HG03439 (cell line): ENCODE data around the gene VENTX.

Experiments
- ATAC-seq: cut with Tn5 transposase; IDR thresholded peaks from one replicate; pipeline ENCODE4 v1.9.1; 2021; ENCODE audit warnings: mild to moderate bottlenecking, moderate library complexity; ENCODE audit not compliant: unreplicated experiment

Gene VENTX

DNA sequence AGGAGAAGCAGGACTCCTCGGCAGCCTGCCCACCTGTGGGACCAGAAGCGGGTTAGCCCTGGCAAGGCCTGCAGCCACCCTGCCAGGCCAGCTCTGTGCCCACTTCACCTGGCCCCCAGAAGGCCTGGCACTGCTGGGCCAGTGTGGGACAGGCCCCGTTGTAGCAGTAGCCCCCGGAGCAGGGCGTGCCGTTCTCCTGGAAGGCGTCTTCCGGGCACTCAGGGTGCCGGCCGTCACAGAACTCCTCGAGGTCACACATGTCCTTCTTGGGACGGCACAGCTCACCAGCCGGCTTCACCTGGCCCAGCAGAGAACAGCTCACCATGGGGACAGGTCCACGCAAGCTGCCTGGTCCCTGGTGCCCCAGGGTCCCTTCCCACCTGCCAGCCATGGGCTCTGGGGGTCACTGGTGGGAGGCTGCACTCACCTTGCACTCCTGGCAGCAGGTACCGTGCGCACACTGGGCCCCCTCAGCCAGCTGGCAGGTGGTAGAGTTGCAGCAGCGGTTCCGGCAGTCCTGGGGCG is 33.2 kb downstream of the VENTX start:
- no peak for ATAC-seq

DNA sequence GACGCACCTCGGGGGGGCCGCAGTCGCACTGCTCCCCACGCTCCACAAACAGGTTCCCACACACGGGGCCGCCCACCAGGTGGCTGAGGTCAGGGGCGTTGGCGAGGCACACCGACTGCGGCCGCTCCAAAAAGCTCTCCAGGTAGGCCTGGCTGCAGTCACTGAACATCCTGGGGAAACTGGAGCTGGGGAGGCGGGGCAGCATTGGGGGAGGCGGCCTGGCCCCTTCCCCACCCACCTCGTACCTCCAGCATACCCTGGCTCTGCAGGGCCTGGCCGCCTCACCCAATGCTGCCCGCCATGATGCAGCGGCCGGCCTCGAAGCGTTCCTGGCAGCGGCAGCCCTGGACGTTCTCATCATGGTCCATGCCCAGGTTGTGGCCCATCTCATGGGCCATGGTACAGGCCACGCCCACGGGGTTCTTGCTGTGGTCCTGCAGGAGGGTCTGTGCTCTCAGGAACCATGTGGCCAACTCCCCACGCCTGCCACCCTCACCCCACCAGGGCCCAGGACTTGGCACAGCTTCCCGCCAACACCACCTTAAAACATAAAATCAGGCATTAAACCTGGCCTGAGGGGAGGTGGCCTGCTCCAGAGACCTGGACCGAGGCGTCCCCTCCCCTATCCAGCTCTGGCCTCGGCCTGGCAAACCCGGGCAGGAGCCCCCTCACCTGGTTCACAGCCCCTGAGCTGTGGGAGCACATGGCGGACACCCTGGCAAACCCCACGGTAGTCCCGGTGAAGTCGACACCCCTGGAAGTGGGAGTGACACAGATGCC is 34.1 kb downstream of the VENTX start:
- no peak for ATAC-seq

- no peak for ATAC-seq
Observed at GRCh38 chr10:133272301-133272963, 34.8 kb downstream of the VENTX start.

DNA sequence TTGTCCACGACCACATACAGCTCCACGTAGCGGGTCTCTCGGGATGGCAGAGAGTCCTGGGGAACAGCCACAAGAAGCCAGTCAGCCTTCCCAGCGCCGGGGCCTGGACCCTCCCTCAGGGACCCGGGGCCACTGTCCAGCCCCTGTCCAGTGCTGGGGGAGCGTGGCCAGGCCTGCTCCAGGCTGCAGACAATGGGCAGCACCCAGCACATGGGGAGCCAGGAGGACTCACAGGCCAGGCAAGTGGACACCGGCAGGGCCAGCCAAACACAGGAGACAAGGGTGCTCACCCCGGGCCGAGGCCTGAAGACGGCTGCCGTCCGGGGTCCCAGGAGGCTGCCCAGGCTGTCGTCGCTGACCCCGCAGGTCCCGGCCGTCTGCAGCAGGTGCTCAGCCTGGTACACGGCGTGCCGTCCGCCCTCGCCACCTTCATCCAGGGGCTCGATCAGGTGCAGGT is 35.3 kb downstream of the VENTX start:
- ATAC-seq, result no peak

GRCh38 chr10:133273534-133274143 is 36.0 kb downstream of the VENTX start:
- no peak for ATAC-seq

DNA sequence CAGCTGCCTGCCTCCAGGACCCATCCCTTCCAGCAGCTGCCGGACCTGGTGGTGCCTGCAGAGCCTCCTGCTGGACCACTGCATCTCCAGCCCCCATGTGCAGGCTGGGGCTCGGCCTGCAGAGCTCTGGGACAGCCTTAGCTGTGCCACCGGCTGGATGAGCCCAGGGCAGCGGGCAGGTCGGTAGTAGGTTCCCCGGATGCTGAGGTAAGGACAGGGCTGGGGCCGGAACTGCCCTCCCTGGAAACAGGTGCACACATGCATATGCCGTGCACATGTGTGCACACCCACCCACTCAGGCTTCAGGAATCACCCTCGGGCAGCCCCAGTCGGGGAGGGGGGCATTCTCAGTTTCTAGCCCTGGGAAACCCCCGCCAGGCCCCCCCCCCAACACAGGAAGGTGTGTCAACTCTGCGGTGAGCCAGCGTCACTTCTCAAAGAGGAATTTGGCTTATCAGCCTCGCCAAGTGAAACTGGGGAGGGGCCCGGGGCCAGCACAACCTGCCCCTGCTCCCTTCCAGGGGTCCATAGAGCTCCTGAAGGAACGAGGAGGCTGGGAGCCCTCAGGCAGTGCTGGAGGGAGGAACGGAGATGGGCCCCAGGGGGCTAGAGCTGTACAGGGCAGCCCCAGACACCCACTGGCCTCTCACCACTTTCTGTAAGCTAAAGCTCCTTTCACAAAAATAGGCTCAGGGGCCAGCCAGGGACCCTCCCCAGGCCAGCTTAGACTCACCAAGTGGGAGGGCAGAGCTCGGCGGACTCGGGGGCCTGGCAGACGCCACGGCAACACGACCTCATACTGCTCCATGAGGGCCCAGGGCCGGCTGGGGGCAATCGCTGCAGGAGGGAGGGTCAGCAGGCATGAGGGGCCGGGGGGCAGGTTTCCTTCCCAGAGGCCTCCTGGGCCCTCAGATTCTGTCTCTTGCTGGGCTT is 37.4 kb downstream of the VENTX start:
- ATAC-seq, result peak; percentile 49

- ATAC-seq, result peak; percentile 42
Observed at GRCh38 chr10:133275684-133276092, 38.0 kb downstream of the VENTX start.

GRCh38 chr10:133276100-133276434 is 38.4 kb downstream of the VENTX start:
- peak; percentile 2 for ATAC-seq

- ATAC-seq, result peak; percentile 45
Observed at GRCh38 chr10:133276435-133277201, 39.0 kb downstream of the VENTX start, which contains the start of gene ADAM8. Gene ADAM8 (minus strand): TSS chr10:133276868. CDS start chr10:133276817, 51 bp downstream.

DNA sequence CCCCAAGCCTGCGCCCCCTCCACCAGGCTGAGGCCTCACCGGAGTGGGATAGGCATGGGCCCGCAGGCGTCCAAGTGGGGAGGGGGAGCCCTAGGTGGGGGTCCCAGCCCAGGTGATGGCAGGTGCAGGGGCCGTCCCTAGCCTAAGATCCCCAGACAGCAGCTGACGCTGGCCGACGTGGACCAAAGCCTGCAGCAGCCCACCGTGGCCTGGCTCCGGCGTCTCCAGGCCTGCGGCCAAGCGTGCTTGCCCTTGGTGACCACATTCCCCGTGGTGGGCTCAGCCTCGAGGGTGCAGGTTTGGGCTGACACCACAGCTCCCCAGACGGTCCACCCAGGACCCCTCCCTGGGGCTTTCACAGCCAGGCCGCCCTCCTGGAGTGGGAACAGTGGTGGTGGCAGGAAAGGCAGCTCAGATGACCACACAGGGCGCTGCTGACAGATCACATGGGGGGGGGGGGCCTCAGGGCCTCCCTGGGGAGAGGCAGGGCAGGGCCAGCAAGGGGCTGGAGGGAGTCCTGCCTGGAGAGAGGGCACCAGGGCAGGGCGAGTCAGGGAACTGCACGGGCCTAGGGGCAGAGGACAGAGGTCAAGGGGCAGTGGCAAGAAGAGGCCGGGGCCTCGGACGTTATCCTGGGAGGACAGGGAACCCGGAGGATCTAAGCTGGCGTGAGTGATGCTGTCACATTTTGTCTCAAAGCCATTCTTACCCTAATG is 39.8 kb downstream of the VENTX start:
- no peak for ATAC-seq

DNA sequence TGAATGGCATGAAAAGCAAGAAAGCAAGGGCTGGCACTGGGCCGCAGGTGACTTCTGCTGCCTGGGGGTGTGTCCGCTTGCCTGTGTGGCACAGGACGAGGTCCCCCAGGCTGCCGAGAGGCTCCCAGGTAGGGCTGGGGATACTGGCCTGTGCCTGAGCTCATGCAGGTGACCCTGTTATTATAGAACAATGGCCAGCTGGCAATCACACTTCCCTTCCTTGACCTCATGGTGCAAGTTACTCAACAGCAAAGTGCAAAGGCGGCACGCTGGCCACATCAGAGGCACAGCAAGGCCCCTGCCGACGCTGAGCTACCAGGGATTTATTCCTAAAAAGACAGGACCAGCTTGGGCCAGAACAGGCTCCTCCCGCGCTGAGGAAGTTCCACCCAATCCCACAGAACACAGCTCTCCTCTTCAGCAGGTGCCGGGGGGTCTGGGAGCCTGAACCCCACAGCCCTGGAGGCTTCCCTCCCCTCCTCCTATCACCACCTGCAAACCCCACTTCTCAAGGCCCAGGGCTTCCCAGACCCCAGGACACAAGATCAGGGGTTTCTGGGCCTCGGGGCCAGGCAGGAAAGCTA is 40.4 kb downstream of the VENTX start:
- no peak for ATAC-seq

DNA sequence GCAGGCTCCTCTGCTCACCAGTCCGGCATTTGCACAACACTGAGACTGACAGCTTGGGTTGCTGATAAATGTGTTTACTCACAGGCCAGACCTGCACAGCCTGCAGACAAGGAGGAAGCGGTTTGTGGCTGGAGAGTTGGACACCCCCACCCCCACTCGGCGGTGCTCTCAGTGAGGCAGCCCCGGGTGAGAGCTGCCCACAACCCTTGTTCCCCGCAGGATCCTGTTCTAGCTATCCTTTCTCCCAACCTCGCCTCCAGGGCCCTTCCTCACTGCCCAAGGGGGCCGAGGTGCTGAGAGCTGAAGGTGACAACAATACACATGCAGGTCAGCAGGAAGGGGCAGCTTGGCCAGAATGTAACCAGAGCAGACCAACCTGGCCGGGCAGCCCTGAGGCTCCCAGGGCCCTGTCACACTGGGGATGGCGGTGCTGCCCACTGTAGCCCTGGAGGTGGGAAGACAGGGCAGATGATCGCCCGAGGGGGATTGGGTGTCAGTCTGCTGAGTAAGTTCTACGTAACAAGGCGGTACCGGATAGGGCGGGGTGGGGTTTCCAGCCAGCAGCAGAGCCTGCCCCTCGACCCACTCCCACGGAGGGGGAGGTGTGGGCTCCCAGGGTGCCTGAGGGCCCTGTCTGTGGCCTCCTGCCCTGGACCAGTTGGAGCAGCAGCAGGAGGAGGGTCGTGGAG is 41.1 kb downstream of the VENTX start:
- ATAC-seq, result no peak

DNA sequence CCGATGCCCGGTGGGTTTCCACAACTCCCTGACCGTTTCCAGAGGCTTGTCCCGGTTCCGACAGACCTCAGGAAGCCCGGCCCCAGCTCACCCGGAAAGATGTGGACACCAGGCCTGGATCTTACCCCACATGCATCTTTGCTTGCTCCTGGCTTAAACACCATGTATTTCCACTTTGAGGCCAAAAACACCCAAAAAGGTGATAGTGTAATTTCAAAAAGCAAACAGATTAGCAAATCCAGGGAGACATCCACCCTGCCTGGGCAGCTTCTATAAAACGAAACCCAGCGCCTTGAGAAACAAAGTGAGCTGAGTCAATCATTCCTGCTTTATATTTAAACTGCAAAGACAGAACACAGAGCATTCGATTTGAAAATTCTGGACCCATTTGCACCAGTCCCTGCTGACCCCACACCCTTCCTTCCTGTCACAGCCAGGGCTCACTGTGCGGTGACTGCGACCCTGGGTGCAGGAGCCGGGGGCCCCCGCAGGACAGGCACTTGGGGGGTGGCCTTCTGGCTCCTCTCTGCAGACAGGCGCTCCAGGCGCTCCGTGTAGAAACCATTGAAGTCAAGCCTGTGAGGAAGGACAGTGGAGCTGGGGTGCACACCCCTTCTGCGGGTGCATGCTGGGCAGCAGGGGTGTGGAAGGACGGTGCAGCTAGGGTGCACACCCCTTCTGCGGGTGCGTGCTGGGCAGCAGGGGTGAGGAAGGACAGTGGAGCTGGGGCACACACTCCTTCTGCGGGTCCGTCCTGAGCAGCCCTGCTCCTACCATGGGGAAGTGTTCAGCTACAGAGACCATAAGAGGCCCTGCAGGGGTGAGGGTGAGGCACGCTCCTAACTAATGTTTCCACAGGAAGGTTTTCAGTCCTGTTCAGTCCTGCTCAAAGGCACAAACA is 41.9 kb downstream of the VENTX start:
- ATAC-seq, result no peak

DNA sequence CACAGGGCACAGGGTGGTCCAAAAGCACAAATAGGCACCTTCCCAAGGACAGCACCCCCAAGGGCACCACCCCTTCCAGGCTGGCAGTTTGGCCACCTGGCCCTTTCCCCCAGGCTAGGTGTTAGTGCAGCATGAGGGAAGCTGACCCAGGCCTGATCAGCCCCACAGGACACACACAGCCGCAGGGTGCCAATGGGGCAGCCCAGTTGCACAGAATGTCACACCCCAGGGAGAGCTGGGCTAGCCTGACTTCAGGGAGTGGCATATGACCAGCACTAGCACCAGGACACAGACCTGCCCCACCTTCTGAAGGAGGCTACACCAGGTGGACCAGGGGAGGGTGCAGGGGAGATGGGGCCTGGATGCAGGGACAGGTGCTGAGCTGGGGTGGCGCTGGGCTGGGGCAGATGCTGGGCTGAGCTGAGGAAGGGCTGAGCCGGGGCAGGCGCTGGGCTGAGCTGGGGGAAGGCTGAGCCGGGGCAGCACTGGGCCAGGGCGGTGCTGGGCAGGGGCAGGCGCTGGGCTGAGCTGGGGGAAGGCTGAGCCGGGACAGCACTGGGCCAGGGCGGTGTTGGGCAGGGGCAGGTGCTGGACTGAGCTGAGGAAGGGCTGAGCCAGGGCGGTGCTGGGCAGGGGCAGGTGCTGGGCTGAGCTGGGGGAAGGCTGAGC is 42.9 kb downstream of the VENTX start:
- ATAC-seq, result no peak

- ATAC-seq, result no peak
Observed at GRCh38 chr10:133281084-133281483, 43.4 kb downstream of the VENTX start.

DNA sequence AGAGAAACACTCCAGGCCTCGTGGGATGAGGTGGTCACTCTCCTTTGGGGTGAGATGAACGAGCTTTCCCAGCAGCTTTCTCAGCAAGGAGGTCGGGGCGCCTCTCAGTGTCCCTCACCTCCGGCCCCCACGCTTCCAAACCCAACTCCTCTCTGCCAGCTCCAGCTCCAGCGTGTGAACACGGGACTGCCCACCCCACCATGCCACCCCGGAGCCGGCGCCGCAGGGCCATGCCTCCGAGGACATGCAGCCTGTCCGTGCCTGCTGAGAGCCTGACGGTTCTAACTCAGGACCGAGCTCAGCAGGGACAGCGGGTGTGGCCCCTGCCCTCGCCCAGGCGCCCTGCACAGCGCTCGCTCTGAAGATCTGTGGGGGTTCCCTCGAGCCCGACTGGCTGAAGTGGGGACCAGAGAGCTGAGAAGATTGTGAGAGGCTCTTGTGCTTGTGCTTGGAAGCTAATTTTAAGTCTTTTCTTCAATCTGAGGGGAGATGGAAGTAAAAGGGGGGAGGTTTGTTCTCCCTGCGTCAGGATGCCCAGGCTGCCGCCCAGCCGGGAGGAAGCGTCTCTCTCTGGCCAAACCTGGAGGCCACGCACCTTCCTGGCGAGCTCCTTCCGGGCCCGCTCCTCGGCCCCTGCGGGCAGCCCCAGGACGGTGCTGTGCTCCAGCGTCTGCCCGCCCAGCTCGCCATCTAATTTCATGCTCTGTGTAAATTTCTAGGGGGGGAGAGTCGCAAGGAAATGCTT is 44.1 kb downstream of the VENTX start:
- no peak for ATAC-seq
